Stimulated activated CD8-positive, alpha-beta memory T cell treated with anti-CD3 and anti-CD28 coated beads, Interleukin-4, amount 100 ng/mL, for 48 hours (primary cell): ENCODE data around the gene WDFY4.

Experiments
- DNase-seq: peaks from one replicate; pipeline ENCODE4 v3.0.0-alpha.2; 2020

WDFY4 gene

DNA sequence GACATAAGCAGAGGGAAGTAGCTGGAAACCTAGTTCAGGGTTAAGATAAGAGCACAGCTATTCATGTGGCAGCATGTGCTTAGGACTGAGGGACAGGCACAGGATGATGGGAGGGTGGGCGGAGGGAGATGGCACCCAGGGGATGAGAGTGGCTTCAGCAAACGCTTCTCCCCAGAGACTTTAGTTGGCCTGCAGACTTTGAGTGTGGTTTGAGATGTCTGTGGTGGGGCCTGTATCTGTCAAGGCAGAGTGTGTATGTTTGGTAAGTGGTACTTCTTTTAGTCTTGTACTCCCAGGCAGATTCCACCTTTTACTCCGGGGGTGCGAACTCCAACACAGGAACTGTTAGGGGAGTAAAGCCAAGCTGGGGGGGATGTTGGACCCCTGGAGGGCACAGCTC is 88.9 kb downstream of the WDFY4 start:
- no peak for DNase-seq

DNA sequence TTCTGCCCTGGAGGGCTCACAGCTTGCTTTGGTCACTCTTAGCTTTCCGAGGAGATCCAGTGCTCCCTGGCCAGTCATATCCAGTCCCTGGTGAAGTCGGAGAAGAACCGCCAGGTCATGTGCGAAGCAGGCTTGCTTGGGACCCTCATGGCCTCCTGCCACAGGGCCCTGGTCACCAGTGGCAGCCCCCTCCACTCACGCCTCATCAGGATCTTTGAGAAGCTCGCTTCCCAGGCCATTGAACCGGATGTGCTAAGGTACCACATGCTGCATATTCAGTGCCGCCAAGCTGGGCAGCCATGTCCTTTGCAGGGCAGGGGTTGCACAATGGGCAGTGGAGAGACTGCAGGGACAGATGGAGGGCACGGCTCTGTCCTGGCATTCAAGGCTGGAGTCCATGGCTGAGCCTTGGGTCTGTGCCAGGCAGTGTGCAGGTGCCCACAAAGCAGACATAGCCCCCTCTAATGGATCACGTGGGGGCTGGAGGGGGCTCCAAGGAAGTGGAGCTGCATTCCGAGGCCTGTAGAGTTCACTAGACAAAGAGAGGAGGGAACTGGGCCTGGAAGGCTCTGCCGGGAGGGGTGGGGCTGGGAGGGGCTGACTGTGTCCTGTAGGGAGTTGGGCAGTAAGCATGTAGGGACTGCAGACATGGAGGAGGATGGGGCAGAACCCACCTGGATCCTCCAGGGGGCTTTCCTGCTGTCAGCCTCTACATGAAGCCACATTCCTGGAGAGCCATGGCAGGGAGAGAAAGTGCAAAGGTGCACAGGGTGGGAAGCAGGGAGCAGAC is 89.9 kb downstream of the WDFY4 start:
- no peak for DNase-seq

DNA sequence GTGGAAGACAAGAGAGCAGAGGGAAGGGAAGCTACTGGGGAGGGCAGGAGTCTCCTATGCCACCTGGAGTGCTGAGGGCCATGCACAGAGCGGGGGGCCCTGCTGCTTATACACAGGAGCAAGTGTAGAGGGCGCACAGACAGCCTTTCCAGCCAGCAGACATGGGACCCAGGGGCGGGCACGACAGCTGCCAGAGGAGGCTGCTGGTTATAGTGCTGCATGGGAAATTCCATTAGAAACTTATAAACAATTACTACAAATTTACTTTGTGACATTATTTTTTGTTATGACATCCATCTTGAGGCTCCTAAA is 90.5 kb downstream of the WDFY4 start:
- DNase-seq = no peak

DNA sequence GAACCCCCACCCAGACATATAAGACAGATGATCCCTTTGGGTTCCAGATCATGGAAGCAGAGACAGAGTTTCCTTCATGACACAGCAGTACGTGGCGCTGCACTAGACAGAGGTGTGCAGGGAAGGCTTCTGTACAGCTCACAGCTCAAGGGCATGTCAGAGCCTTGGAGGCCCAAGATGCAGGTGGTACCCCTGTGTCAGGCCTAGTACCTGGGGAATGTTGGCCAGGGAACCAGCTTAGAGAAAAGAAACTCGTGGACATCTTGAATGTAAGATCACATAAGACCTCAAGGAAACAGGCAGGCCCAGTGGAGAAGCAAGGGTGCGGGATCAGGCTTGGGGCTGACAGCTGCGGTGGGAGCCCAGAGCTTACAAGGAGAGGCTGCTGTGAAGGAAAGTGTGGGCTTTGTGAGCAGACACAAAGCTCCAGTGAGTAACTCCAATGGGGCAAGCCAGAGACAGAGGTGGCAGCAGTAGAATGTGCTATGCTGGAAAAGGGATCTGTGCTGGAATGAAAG is 91.4 kb downstream of the WDFY4 start:
- no peak for DNase-seq

DNA sequence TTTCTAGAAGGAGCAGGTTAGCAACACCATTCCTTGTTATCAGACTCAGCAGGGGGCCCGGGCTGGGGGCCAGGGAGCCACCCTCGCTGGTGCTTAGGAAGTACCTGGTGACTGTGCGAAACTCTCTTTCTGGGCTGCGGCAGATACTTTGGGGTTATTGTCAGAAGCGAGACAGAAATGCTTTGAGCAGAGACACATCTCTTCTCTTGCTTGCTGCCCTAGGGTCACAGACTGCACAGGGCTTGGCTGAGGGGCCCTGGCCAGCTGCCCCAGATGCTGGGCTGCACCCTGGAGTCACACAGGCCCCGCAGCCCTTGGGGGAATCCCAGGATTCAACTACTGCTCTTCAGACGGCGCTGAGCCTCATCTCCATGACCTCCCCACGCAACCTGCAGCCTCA is 91.9 kb downstream of the WDFY4 start:
- no peak for DNase-seq

DNA sequence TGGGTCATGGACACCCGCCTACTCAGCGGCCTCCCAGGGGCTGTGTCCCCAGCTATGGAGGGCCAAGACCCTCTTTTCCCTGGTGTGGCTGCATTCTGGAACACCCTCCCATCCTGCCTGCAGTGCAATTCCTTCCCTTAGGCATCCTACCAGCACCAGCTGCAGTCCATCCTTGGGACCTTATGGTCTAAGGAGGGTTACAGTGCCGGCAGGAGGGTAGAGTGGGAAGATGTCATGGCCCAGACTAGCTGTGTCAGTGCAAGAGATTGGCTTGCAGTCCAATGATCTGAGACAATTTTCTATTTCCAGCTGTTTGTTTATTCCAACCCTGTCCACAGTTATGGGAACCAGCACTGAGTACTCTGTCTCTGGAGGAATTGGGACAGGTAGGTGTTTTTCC is 92.4 kb downstream of the WDFY4 start:
- DNase-seq = no peak

DNA sequence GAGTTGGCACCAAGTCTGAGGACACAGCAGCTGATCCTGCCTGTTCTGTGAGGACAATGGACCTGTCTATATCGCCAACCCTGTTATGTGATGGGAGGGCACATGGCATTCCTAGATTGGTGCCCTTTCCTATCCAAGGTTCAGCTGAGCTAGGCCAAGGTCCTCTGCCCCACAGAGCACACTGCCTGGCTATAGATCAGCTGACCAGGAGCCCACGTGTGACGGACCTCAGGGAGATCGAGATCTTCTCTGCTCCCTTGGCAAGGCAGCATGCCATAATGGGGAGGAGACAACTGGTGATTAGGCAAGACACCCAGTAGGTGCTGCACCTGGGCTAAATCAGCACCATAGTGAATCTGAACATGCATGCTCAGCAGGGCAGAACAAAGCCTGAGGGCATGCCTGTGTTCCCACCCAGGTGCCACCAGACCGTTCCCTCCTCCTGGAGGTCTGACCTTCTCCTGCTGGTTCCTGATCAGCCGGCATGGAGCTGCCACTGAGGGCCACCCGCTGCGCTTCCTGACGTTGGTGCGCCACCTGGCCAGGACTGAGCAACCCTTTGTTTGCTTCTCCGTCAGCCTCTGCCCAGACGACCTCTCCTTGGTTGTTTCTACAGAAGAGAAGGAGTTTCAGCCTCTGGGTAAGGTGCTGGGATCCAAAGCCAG is 93.7 kb downstream of the WDFY4 start:
- no peak for DNase-seq

DNA sequence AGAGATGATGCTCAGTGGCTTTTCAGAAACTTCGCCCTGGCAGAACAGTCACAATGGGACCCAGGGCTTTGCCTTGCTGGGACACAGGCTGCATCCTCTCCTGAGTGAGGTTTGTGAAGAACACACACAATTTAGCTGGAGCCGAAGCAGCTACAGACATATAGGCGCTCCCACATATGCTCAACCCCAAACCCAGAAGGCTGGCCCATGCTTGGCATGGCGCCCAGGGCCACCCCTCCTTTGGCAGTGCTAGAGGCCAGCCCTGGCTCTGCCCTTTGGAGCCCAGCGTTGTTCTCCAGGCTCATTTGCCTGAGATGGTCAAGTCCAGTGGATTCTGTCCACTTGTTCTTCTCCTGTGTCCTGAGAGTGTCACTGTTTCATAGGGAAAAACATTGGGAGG is 94.4 kb downstream of the WDFY4 start:
- DNase-seq = no peak

DNA sequence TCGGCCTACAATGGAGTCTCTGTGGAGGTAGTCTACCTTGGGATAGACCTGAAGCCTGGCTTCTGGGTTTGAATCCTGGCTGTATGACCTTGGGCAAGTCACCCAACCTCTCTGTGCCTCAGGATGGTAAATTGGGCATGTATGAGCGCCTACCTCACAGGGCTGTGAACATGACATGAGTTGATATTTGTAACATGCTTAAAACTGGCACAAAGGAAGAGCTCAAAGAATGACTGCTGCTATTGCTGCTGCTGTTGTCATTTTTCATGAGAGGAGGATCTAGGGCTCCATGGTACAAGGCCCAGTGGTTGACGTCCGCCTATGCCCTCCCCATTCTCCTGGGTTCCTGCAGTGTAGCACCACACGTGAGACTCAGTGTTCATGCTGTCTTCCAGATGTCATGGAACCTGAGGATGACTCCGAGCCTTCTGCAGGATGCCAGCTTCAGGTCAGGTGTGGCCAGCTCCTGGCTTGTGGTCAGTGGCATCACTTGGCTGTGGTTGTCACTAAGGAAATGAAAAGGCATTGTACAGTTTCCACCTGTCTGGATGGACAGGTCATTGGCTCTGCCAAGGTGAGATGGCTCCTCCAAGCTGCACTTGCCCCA is 95.0 kb downstream of the WDFY4 start:
- DNase-seq = no peak

DNA sequence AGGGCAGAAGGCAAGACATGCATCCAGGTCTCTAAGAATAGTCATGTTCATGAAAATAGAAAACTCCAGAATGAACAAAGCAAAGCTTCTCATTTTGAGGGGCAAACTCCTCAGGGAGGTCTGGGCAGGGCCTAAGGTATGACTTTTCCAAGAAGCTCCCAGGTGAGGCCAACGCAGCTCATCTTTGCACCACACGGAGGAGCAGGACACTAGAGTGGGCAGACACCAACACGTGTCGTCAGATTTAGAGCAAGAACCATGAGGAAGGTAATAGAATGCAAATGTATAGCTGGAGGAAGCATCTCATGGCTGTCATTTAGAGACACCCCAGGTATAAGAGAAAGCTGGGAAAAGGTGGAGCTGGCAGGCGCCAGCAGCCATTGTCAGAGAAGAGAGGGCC is 95.7 kb downstream of the WDFY4 start:
- no peak for DNase-seq

DNA sequence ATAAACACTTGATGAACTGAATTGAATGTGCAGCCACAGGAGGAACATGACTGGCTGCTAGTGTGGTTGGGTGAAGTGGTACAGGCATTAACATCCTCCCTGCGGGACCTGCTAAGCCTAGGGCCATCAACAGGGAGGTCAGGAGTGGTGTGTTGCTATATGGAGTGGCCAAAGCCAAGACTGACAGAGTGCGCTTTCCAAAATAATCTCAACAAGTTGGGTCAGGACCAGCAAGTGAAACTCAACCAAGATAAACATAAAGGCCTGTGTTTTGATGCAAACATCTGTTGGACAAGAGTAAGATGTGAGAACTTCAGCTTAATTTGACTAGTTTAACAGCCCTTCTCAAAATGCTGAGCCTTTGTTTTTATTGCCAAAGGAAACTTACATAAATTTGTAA is 97.7 kb downstream of the WDFY4 start:
- no peak for DNase-seq

DNA sequence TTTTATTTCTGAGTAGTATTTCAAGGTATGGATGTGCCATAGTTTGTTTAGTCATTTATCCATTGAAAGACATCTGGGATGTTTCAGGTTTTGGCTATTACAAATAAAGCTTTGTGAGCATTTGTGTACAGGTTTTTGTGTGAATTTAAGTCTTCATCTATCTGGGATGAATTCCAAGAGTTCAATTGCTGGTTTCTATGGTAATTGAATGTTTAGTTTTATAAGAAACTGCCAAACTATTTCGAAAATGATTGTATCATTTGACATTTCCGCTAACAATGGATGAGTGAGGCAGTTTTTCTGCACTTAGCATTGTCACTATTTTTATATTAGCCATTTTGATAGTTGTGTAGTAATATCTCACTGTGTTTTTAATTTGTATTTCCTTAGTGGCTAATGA is 99.4 kb downstream of the WDFY4 start:
- DNase-seq = no peak

DNA sequence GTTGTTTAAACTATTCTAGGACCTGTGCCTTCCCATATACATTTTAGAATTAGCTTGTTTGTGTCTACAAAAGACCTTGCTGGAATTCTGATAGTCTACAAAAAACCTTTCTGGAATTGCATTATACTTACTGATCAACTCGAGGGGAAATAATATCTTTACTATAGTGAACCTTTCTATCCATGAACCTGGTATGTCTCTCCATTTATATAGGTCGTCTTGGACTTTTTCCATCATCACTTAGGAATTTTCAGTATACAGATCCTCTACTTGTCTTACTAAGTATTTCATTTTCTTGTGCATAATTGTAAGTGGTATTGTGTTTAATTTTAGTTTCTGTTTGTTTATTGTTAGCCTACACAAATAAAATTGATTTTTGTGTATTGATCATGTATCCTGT is 101.1 kb downstream of the WDFY4 start:
- DNase-seq = no peak

DNA sequence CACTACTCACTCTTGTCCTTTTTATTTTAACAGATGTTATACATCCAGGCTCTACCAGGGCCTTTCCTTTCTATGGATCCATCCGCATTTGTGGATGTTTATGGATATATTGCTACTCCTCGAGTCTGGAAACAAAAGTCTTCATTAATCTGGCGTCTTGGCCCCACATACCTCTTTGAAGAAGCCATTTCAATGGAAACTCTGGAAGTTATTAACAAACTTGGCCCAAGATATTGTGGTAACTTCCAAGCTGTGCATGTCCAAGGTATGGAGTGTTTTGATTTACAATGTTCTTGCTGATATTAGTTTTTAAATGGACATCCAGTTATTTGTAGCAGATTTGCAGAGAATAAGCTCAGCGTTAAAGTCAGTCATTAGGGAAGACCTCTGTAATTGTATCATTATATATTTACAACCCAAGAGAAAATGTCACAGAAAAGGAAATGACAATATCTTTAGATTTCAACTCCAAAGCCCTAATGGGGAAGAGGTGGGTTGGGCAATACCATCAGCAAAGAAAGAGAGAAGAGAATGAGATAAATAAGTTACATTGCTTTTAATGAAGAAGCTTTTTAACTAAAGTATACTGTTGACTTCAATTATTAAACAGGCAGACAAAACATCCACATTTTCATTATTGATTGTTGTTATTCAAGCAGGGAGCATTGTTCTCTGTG is 102.1 kb downstream of the WDFY4 start:
- DNase-seq = no peak

DNA sequence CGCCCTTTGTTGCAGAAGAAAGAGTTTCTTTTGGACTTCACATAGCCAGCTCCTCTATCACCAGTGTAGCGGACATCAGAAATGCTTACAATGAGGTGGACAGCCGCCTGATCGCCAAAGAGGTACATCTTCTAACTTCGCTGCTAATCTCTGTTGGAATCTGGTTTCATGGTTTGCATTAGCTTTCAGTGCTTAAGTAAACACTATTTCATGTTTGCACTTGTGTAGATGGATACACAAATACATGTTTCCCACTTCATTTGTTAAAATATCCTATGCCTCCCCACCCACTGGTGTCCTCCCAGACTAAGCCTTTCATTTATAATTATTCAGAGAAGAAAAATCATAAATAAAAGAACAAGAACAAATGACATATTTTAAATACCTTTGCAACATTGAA is 103.9 kb downstream of the WDFY4 start:
- DNase-seq = no peak

DNA sequence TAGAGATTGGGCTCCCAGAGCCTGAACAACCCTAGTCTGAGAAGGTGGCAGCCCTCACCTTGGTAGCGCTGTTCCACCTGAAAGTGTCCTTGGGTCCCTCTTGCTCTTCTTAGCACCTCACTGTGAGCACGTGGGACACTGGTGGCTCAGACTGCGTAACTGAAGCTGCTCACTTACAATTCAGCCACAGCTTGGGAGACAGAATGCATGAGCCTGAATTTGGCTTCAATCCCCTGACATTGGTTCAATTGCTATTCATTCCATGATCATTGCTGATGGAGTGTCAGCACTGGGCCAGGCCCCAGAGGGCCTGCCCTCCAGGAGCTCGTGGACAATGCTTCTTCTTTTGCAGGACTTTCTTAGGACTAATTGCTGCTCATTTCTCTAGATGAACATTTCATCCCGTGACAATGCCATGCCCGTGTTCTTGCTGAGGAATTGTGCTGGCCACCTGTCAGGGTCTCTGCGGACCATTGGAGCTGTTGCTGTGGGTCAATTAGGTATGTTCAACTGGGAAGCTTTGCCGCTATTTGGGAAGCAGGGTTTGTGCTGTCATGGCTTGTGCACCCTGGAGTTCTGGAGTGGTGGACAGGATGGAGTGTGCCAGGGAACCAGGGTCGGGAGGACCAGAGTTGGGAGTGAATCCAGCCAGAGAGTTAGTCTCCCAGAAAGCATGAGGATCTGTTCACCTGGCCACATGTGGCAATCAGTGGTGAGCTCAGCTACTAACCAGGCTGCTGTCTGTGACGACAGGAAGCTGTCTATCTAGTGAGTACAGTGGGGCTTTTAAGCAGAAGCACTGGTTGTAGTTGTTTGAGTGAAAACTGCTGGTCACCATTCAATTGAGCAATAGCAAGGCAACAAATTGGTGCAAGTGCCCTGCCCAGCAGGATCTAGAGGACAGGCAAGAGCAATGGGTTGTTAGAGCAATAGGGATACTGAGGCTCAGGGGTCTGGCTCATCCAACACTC is 105.1 kb downstream of the WDFY4 start:
- no peak for DNase-seq

DNA sequence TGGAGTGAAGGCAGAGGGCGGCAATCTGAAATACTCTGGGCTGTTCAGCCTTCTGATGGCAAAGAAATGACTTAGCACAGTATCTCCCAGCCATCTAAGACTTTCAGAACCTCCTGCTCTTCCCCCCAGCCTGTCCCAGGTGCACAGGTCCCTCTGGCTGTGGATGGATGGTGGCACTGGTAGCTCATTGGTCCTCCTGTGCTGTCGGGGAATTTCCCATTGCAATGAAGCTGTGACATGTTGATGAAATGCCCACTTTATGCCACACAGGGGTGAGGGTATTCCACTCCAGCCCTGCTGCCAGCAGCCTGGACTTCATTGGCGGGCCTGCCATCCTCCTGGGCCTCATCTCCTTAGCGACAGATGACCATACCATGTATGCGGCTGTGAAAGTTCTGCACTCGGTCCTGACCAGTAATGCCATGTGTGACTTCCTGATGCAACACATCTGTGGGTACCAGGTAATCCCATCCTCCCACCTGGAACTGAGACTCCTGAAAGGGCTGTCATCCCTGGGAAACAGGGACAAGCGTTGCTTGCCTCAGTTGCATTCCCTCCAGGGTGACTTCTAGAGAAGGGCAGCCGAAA is 105.9 kb downstream of the WDFY4 start:
- no peak for DNase-seq

DNA sequence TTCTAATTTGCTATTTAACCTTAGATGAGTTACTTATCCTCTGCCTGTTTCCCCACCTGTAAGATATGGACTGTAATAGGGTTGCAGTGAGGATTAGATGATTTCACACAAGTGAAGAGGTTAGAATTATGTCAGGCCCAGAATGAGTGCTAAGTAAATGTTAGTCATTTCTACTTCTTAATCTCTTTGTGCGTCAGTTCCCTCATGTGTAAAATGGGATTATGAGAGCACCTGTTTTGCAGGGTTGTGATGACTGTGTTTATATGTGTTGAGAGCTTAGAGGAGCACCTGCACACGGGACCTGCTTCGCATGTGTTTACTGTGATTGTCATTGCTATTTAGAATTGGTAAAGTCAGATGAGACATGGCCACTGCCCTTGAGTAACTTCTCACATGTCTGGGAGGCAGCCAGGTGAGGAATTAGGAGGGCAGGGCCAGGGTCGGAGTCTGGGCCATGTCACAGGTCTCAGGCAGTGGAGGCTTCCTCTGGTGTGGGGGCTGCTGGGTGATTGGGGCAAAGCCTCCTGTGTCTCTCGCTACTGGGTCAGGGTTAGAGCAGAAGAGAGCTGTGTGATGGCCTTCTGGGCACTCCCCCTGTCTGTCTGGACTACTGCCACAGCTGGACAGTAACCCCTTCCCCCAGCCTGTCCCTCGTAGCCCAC is 106.7 kb downstream of the WDFY4 start:
- DNase-seq = no peak

DNA sequence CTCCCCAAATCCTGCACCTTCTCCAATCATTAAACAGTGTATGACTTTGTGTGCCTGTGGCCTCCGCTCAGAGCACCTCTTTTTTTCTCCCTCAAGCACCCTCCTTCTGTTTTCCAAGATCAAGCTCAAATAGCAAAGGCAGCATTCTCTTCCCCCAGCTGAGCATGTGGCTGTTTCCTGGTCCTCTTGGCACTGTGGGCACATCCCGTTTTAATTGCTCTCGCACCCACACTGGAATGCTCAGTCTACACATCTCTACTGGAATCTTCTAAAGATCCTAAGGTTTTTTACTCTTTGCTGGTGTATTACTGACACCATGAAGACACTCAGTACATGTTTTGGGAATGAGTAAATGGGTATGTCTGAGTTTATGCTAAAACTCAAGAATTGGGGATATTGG is 107.4 kb downstream of the WDFY4 start:
- no peak for DNase-seq

DNA sequence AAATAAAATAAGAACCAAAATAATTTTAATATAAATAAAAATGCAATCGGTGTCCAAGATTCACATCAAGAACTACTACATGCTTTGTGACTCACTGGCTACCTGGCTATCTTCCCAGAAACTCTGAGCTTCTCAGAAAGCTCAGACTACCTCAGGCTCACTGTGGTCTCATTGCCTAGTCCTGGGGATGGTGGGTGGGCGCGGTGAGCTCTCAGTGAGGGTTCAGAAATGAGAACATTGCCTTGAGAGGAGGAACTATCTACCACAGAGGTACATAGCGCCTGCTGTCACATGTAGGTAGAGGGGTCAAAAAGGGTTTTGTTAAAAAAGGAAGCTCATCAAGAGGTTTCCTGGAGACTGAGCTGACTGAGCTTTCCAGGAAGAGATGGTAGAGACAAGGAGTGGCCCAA is 108.0 kb downstream of the WDFY4 start:
- DNase-seq = no peak

DNA sequence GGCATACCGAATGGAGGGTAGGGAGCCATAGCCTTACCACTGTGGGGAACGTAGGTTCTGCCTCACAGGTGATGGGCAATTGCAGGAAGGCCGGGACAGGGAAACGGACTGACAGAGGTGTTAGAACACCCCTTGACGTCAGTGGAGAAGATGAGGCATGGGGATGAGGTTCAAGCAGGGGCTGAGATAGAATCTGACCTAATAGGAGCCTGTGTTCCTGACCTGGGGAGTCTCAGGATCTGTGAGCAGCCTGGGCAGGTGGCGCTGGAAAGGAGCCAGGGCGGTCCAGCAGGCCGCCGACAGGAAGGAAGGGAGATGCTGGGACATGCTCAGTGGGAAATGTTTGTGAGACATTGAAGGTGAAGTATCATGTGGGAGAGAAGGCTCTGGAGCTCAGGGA is 109.4 kb downstream of the WDFY4 start:
- DNase-seq = no peak
